Peyer's patch (tissue), 4 donors: Measurements from ENCODE around the gene TRAPPC10.

Experiments used
- CTCF ChIP-seq, 6 experiments: fragments of 450-650 bp in 4 of 6; fragments of 200-600 bp in 2 of 6; sonication (generic) in 1 of 6; IDR thresholded peaks; one replicate each; pipeline ENCODE4 v1.5.1; 2017 to 2019; ENCODE audit warnings: antibody characterized with exemption in 6 of 6, mild to moderate bottlenecking in 3 of 6, moderate library complexity in 1 of 6
- POLR2A ChIP-seq, 2 donors: fragments of 450-650 bp; IDR thresholded peaks; one replicate each; pipeline ENCODE4 v1.5.1; 2017; ENCODE audit warnings: antibody characterized with exemption in 2 of 2, mild to moderate bottlenecking in 2 of 2, moderate library complexity in 2 of 2

GRCh38 chr21:44029460-44030087 is 17.5 kb downstream of the TRAPPC10 start:
- TF ChIP-seq CTCF (IDR thresholded peaks at IDR 0.05) (no peak), POLR2A (IDR thresholded peaks at IDR 0.05) (no peak)
